HepG2 (cell line): ENCODE measurements around the gene ABCG4. TPM values are rescaled to one million over a fixed set of nuclear protein-coding genes. Genes with fewer than 3 reads are reported as not detected.

Source experiments
- LCORL ChIP-seq, 2 experiments: fragments of 450-650 bp in 1 of 2; sonication (generic) in 1 of 2; formaldehyde crosslinking in 1 of 2; IDR thresholded peaks; 2 replicates each; pipeline versions ENCODE4 v1.5.0 to v1.6.1; 2017 to 2020; ENCODE audit warnings: antibody characterized with exemption in 1 of 2, missing genetic modification reagents in 1 of 2
- MAZ ChIP-seq, 2 experiments: sonication (generic) in 1 of 2; formaldehyde crosslinking in 1 of 2; IDR thresholded peaks; 2 replicates each; pipeline versions ENCODE4 v1.5.0 to v1.6.1; 2012 to 2020; ENCODE audit warnings: low read depth in 2 of 2, mild to moderate bottlenecking in 2 of 2, borderline replicate concordance in 1 of 2, improper control_type of control experiment in 1 of 2, low read length in 1 of 2, missing genetic modification reagents in 1 of 2, moderate library complexity in 1 of 2
- NFATC3 ChIP-seq: sonication (generic); formaldehyde crosslinking; IDR thresholded peaks from 2 replicates; pipeline ENCODE4 v1.5.1; 2020; ENCODE audit warnings: mild to moderate bottlenecking, missing genetic modification reagents
- NFRKB ChIP-seq: fragments of 450-650 bp; IDR thresholded peaks from 2 replicates; pipeline ENCODE4 v1.6.1; 2017
- RBFOX2 ChIP-seq: fragments of 200-400 bp; formaldehyde crosslinking; IDR thresholded peaks from 2 replicates; pipeline ENCODE4 v1.6.1; 2017; ENCODE audit warnings: low read depth, mild to moderate bottlenecking, low read length
- ZNF101 ChIP-seq: sonication (generic); formaldehyde crosslinking; IDR thresholded peaks from 2 replicates; pipeline ENCODE4 v1.4.0; 2020; ENCODE audit warnings: mild to moderate bottlenecking, low read depth, missing genetic modification reagents, borderline replicate concordance
- ZNF17 ChIP-seq: sonication (generic); formaldehyde crosslinking; IDR thresholded peaks from 2 replicates; pipeline ENCODE4 v1.5.0; 2020; ENCODE audit warnings: mild to moderate bottlenecking, missing genetic modification reagents
- ZNF263 ChIP-seq: sonication (generic); formaldehyde crosslinking; IDR thresholded peaks from 2 replicates; pipeline ENCODE4 v1.4.0; 2020; ENCODE audit warnings: missing genetic modification reagents
- ZNF567 ChIP-seq: sonication (generic); formaldehyde crosslinking; IDR thresholded peaks from 2 replicates; pipeline ENCODE4 v1.8.1; 2023; ENCODE audit warnings: mild to moderate bottlenecking, missing genetic modification reagents, borderline replicate concordance
- ZNF724P ChIP-seq: sonication (generic); formaldehyde crosslinking; IDR thresholded peaks from 2 replicates; pipeline ENCODE4 v1.8.0; 2022; ENCODE audit warnings: missing genetic modification reagents, borderline replicate concordance
- ZNF782 ChIP-seq: sonication (generic); formaldehyde crosslinking; IDR thresholded peaks from 2 replicates; pipeline ENCODE4 v1.4.0; 2020; ENCODE audit warnings: missing genetic modification reagents, mild to moderate bottlenecking, borderline replicate concordance
- polyA plus RNA-seq, 8 experiments: library from polyadenylated mRNA; depleted of rRNA in 3 of 8; stranded (reverse) in 7 of 8; unstranded in 1 of 8; fragments of >200 nt; fragmentation: Illumina TruSeq in 4 of 8; extraction: Trizol in 4 of 8; gene quantifications; 2 replicates each; pipeline versions ENCODE4 v1.2.1 to v1.2.3, GENCODE V29; 2011 to 2016; ENCODE audit warnings: low read depth in 4 of 8, missing spikeins in 1 of 8, mixed read lengths in 1 of 8; ENCODE audit not compliant: insufficient read depth in 1 of 8
- total RNA-seq, 5 experiments: library from RNA; depleted of rRNA; stranded (reverse); fragments of >200 nt; fragmentation: Illumina TruSeq; extraction: Trizol; gene quantifications; 2 replicates each; pipeline ENCODE4 v1.2.3, GENCODE V29; 2016; ENCODE audit warnings: low read depth in 1 of 5
- TF ChIP-seq, protein P1 (sequence below): sonication (generic); formaldehyde crosslinking; IDR thresholded peaks from 2 replicates; pipeline ENCODE4 v1.4.0; 2020; ENCODE audit warnings: low read depth, mild to moderate bottlenecking, missing genetic modification reagents
- TF ChIP-seq, protein P2 (sequence below): IDR thresholded peaks from 2 replicates; pipeline ENCODE4 v1.6.1; 2012; ENCODE audit warnings: inconsistent platforms
- TF ChIP-seq, protein P3 (sequence below): sonication (generic); formaldehyde crosslinking; IDR thresholded peaks from 2 replicates; pipeline ENCODE4 v1.8.1; 2022; ENCODE audit warnings: low read depth, mild to moderate bottlenecking, missing genetic modification reagents
- TF ChIP-seq, protein P4 (sequence below), 2 experiments: sonication (generic) in 1 of 2; formaldehyde crosslinking in 1 of 2; IDR thresholded peaks; 2 replicates each; pipeline versions ENCODE4 v1.4.0 to v1.6.1; 2018 to 2020; ENCODE audit warnings: missing genetic modification reagents in 2 of 2, borderline replicate concordance in 1 of 2, low read depth in 1 of 2, mild to moderate bottlenecking in 1 of 2, missing biosample characterization in 1 of 2
- TF ChIP-seq, protein P5 (sequence below): sonication (generic); formaldehyde crosslinking; IDR thresholded peaks from 2 replicates; pipeline ENCODE4 v1.5.0; 2020; ENCODE audit warnings: missing genetic modification reagents

ABCG4 gene
- total and polyA plus RNA-seq, 2 of the 13 experiments (the other 11 are each of a cell fraction or from before 2014, with no cell fraction given): not detected

DNA sequence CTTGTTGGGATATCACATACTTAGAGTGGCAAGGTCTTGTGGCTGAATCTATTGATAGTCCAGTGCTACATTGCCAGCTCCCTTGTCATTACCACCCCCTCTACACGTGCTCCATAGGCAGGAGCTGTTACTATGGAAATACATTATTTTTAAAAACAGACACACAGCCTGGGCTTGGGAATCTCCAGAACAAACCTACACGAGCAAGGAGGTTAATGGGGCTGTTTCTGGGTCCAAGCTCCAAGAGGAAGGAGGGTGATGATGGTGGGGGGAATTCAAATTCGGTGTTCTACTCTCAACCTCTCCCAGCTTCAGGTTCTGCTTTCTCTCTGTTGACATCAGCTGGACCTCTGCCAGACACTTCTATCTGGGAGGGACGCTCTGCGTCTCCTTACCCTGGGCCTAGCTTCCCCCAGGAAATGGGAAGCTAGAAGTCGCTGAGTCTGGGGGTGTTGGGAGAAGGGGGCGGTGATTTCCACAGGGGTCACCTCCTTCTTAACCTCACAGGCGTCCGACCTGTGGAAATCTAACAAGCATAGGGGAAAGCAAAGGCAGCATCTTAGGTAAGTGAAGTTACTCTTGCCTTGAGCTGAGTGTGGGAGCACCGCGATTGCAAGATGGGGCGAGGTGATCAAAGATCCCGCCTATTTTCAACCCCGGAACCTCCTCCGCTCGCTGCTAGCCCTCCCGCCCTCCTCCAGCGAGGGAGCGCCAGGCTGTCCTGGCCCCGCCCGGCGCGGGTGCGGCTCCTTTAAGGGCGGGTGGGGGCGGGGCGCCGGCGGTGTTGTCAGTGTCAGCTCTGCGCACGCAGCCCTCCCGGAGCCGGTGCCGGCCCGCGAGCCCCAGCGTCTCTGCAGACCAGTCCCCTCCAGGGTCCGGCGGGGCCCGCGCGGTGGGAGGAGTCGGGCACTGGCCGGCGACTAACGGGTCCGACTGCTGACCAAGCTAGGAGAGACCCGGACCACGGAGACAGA, 42.0 kb upstream of the ABCG4 start, which contains the start of gene C2CD2L (continued):
- TF ChIP-seq, protein P1, sequence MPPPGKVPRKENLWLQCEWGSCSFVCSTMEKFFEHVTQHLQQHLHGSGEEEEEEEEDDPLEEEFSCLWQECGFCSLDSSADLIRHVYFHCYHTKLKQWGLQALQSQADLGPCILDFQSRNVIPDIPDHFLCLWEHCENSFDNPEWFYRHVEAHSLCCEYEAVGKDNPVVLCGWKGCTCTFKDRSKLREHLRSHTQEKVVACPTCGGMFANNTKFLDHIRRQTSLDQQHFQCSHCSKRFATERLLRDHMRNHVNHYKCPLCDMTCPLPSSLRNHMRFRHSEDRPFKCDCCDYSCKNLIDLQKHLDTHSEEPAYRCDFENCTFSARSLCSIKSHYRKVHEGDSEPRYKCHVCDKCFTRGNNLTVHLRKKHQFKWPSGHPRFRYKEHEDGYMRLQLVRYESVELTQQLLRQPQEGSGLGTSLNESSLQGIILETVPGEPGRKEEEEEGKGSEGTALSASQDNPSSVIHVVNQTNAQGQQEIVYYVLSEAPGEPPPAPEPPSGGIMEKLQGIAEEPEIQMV (CRISPR knock-in tag): peak; percentile 99
- TF ChIP-seq ZNF101 (CRISPR knock-in tag) (no peak), NFATC3 (CRISPR knock-in tag) (no peak), NFRKB (no peak), MAZ (IDR thresholded peaks at IDR 0.05; ENCODE audit: borderline replicate concordance, low read depth, low read length) (peak; percentile 78; the same call in 1 of the 2 replicates), MAZ (CRISPR knock-in tag; IDR thresholded peaks at IDR 0.05; ENCODE audit: low read depth) (peak; percentile 74; the same call in 1 of the 2 replicates), ZNF782 (CRISPR knock-in tag) (no peak), ZNF263 (CRISPR knock-in tag) (peak; percentile 96), ZNF567 (CRISPR knock-in tag) (no peak), ZNF724P (no peak), RBFOX2 (peak; percentile 73), ZNF17 (CRISPR knock-in tag) (no peak), LCORL (IDR thresholded peaks at IDR 0.05) (no peak), LCORL (CRISPR knock-in tag; IDR thresholded peaks at IDR 0.05) (no peak; the same call in 1 of the 2 replicates)
- TF ChIP-seq, protein P2, sequence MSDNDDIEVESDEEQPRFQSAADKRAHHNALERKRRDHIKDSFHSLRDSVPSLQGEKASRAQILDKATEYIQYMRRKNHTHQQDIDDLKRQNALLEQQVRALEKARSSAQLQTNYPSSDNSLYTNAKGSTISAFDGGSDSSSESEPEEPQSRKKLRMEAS: peak; percentile 48; the same call in 1 of the 2 replicates
- TF ChIP-seq, protein P3, sequence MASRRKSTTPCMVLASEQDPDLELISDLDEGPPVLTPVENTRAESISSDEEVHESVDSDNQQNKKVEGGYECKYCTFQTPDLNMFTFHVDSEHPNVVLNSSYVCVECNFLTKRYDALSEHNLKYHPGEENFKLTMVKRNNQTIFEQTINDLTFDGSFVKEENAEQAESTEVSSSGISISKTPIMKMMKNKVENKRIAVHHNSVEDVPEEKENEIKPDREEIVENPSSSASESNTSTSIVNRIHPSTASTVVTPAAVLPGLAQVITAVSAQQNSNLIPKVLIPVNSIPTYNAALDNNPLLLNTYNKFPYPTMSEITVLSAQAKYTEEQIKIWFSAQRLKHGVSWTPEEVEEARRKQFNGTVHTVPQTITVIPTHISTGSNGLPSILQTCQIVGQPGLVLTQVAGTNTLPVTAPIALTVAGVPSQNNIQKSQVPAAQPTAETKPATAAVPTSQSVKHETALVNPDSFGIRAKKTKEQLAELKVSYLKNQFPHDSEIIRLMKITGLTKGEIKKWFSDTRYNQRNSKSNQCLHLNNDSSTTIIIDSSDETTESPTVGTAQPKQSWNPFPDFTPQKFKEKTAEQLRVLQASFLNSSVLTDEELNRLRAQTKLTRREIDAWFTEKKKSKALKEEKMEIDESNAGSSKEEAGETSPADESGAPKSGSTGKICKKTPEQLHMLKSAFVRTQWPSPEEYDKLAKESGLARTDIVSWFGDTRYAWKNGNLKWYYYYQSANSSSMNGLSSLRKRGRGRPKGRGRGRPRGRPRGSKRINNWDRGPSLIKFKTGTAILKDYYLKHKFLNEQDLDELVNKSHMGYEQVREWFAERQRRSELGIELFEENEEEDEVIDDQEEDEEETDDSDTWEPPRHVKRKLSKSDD (CRISPR knock-in tag): no peak
- TF ChIP-seq, protein P4, sequence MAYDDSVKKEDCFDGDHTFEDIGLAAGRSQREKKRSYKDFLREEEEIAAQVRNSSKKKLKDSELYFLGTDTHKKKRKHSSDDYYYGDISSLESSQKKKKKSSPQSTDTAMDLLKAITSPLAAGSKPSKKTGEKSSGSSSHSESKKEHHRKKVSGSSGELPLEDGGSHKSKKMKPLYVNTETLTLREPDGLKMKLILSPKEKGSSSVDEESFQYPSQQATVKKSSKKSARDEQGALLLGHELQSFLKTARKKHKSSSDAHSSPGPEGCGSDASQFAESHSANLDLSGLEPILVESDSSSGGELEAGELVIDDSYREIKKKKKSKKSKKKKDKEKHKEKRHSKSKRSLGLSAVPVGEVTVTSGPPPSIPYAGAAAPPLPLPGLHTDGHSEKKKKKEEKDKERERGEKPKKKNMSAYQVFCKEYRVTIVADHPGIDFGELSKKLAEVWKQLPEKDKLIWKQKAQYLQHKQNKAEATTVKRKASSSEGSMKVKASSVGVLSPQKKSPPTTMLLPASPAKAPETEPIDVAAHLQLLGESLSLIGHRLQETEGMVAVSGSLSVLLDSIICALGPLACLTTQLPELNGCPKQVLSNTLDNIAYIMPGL (CRISPR knock-in tag; IDR thresholded peaks at IDR 0.05; ENCODE audit: borderline replicate concordance in 1 of 2, low read depth in 1 of 2): peak in 1 of 2 experiments; percentile 40; a peak in 1 of 4 replicates
- TF ChIP-seq, protein P5, sequence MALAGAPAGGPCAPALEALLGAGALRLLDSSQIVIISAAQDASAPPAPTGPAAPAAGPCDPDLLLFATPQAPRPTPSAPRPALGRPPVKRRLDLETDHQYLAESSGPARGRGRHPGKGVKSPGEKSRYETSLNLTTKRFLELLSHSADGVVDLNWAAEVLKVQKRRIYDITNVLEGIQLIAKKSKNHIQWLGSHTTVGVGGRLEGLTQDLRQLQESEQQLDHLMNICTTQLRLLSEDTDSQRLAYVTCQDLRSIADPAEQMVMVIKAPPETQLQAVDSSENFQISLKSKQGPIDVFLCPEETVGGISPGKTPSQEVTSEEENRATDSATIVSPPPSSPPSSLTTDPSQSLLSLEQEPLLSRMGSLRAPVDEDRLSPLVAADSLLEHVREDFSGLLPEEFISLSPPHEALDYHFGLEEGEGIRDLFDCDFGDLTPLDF (CRISPR knock-in tag): peak; percentile 56; the same call in 1 of the 2 replicates
